ENCODE data around the gene GNG7.
"Not testable (repeated sequence)": the region's sequence is repeated elsewhere in the genome, so short reads cannot be mapped to it uniquely, and the experiment has no call there.

The GNG7 gene

DNA sequence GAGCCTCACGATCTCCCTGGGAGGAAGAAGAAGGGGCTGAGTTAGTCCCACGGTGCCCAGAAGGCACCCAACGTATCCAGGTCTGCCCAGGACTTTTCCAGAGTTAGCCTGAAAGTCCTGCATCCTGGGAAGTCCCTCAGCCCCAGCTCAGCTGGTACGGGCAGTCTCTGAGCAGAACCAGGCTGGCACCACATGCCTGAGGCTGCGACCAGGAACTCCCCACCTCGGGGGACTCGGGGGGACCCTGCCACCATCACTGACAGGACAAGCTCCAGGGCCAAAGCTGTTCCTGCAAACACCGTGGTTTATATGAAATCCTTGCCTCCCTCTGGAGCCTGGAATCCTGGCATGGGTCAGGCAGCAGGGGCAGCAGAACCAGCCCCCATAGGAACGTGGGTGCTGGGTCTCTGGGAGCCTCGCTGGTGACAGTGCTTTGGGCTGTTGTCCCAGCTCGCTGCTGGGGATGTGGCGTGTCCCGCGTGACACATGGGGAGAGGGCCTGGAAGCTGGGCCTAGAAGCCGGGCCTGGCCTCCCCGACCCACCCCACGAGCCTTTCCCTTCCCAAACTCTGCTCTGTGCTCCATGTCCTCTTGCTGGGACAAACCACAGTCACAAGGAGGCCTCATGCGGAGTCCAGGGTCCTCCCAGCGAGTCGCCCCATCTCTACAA lies 55.5 kb downstream of the GNG7 start:
- Histone ChIP-seq H3K4me2 (ENCODE audit: insufficient read depth, low read length) (no peak overlapping the region), H2AFZ (ENCODE audit: low read depth, low read length) (no peak overlapping the region), H3K4me3 (ENCODE audit: low read depth in 1 of 2, low read length in 2 of 2) (no peak overlapping the region), H3K36me3 (ENCODE audit: insufficient read depth, low read length) (no peaks in the 10 kb centered on the region), H3K9me3 (ENCODE audit: insufficient read depth, low read length, severe bottlenecking) (no peaks in the 10 kb centered on the region), H3K27me3 (ENCODE audit: insufficient read depth, low read length, poor library complexity) (no peaks in the 10 kb centered on the region), H3K4me1 (ENCODE audit: insufficient read depth, low read length) (no peaks in the 10 kb centered on the region), H3K79me2 (ENCODE audit: insufficient read depth, low read length) (no peaks in the 10 kb centered on the region), H4K20me1 (ENCODE audit: insufficient read depth, low read length) (no peaks in the 10 kb centered on the region), H3K9ac (ENCODE audit: low read depth, low read length) (no peak overlapping the region), H3K27ac (ENCODE audit: low read length) (no peak overlapping the region)
- no peak for DNase-seq
- TF ChIP-seq, protein P1, sequence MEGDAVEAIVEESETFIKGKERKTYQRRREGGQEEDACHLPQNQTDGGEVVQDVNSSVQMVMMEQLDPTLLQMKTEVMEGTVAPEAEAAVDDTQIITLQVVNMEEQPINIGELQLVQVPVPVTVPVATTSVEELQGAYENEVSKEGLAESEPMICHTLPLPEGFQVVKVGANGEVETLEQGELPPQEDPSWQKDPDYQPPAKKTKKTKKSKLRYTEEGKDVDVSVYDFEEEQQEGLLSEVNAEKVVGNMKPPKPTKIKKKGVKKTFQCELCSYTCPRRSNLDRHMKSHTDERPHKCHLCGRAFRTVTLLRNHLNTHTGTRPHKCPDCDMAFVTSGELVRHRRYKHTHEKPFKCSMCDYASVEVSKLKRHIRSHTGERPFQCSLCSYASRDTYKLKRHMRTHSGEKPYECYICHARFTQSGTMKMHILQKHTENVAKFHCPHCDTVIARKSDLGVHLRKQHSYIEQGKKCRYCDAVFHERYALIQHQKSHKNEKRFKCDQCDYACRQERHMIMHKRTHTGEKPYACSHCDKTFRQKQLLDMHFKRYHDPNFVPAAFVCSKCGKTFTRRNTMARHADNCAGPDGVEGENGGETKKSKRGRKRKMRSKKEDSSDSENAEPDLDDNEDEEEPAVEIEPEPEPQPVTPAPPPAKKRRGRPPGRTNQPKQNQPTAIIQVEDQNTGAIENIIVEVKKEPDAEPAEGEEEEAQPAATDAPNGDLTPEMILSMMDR (IDR thresholded peaks at IDR 0.05; ENCODE audit: borderline replicate concordance, extremely low read depth, low read length, poor library complexity, severe bottlenecking), result no peak
- no peak for TF ChIP-seq EZH2 (IDR thresholded peaks at IDR 0.05; ENCODE audit: borderline replicate concordance, low read depth, low read length, severe bottlenecking)
- no peak for ATAC-seq (ENCODE audit: insufficient read depth, low read depth)

DNA sequence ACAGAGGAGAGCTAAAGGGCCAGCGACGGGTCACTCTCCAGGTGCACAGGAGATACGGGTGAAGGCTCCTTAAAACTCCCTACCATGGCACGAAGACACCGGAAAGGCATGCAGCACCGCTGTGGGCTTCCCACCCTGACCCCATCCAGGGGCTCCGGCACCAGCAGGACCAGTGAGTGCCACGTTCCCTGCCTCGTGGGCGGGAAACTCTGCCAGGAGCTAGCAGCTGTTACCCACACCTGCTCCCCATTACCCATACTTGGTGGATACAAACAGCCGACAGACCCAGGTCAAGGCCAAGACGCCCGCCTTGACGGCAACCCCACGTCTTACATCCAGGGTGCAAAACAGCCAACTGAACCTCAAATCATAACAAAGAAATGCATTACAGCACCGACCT lies 56.7 kb downstream of the GNG7 start:
- H3K27me3 ChIP-seq (ENCODE audit: insufficient read depth, low read length, poor library complexity), result no peaks in the 10 kb centered on the region
- H3K27ac ChIP-seq (ENCODE audit: low read length), result no peak overlapping the region
- no peaks in the 10 kb centered on the region for H3K36me3 ChIP-seq (ENCODE audit: insufficient read depth, low read length)
- H2AFZ ChIP-seq (ENCODE audit: low read depth, low read length), result no peak overlapping the region
- no peak for DNase-seq
- no peak overlapping the region for H3K4me3 ChIP-seq (ENCODE audit: low read depth in 1 of 2, low read length in 2 of 2)
- no peaks in the 10 kb centered on the region for H3K79me2 ChIP-seq (ENCODE audit: insufficient read depth, low read length)
- TF ChIP-seq, protein P1 (IDR thresholded peaks at IDR 0.05; ENCODE audit: borderline replicate concordance, extremely low read depth, low read length, poor library complexity, severe bottlenecking), result no peak
- no peak overlapping the region for H3K9ac ChIP-seq (ENCODE audit: low read depth, low read length)
- ATAC-seq (ENCODE audit: insufficient read depth, low read depth), result no peak
- no peak overlapping the region for H3K4me2 ChIP-seq (ENCODE audit: insufficient read depth, low read length)
- H3K9me3 ChIP-seq (ENCODE audit: insufficient read depth, low read length, severe bottlenecking), result no peaks in the 10 kb centered on the region
- no peaks in the 10 kb centered on the region for H3K4me1 ChIP-seq (ENCODE audit: insufficient read depth, low read length)
- no peaks in the 10 kb centered on the region for H4K20me1 ChIP-seq (ENCODE audit: insufficient read depth, low read length)

DNA sequence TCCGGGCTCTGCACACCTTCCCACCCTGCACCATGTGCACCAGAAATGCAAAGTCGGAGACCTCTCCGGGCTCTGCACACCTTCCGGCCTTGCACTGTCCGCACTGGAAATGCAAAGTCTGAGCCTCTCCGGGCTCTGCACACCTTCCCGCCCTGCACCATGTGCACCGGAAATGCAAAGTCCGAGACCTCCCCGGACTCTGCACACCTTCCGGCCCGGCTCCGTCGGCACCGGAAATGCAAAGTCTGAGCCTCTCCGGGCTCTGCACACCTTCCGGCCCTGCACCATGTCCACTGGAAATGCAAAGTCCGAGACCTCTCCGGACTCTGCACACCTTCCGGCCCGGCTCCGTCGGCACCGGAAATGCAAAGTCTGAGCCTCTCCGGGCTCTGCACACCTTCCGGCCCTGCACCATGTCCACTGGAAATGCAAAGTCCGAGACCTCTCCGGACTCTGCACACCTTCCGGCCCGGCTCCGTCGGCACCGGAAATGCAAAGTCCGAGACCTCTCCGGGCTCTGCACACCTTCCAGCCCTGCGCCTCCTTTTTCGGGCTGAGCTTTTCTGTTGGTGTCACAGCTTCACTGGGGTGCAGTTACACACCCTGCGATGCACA lies 59.3 kb downstream of the GNG7 start:
- not testable (repeated sequence) for H3K4me2 ChIP-seq (ENCODE audit: insufficient read depth, low read length); H3K36me3 ChIP-seq (ENCODE audit: insufficient read depth, low read length); H3K79me2 ChIP-seq (ENCODE audit: insufficient read depth, low read length); DNase-seq; H3K9me3 ChIP-seq (ENCODE audit: insufficient read depth, low read length, severe bottlenecking); H3K27me3 ChIP-seq (ENCODE audit: insufficient read depth, low read length, poor library complexity); H3K4me1 ChIP-seq (ENCODE audit: insufficient read depth, low read length); H2AFZ ChIP-seq (ENCODE audit: low read depth, low read length); ATAC-seq (ENCODE audit: insufficient read depth, low read depth); H3K4me3 ChIP-seq (ENCODE audit: low read depth in 1 of 2, low read length in 2 of 2); H3K27ac ChIP-seq (ENCODE audit: low read length); H4K20me1 ChIP-seq (ENCODE audit: insufficient read depth, low read length); H3K9ac ChIP-seq (ENCODE audit: low read depth, low read length)

DNA sequence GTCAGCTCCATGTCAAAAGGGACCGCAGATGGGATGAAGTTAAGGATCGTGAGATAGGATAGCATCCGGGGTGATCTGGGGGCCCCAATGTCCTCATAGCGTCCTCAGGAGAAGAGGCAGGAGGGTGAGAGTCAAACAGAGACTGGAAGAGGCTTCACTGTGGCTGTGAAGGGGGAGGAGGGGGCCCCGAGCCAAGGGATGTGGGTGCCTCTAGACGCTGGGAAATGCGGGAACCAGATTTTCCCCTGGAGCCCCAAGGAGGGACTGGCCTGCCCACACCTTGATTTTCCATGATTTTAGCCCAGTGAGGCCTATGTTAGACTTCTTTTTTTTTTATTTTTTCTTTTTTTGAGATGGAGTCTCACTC lies 61.2 kb downstream of the GNG7 start:
- Histone ChIP-seq H3K4me2 (ENCODE audit: insufficient read depth, low read length) (no peak overlapping the region), H3K4me3 (ENCODE audit: low read depth in 1 of 2, low read length in 2 of 2) (no peak overlapping the region), H3K27me3 (ENCODE audit: insufficient read depth, low read length, poor library complexity) (no peaks in the 10 kb centered on the region), H3K36me3 (ENCODE audit: insufficient read depth, low read length) (no peaks in the 10 kb centered on the region), H3K9me3 (ENCODE audit: insufficient read depth, low read length, severe bottlenecking) (no peaks in the 10 kb centered on the region), H2AFZ (ENCODE audit: low read depth, low read length) (no peak overlapping the region), H3K79me2 (ENCODE audit: insufficient read depth, low read length) (no peaks in the 10 kb centered on the region), H3K4me1 (ENCODE audit: insufficient read depth, low read length) (peaks cover 16% of the 10 kb centered on the region), H3K9ac (ENCODE audit: low read depth, low read length) (no peak overlapping the region), H3K27ac (ENCODE audit: low read length) (no peak overlapping the region), H4K20me1 (ENCODE audit: insufficient read depth, low read length) (no peaks in the 10 kb centered on the region)
- no peak for ATAC-seq (ENCODE audit: insufficient read depth, low read depth)
- DNase-seq, result no peak
- TF ChIP-seq, protein P1 (IDR thresholded peaks at IDR 0.05; ENCODE audit: borderline replicate concordance, extremely low read depth, low read length, poor library complexity, severe bottlenecking), result no peak
- TF ChIP-seq EZH2 (IDR thresholded peaks at IDR 0.05; ENCODE audit: borderline replicate concordance, low read depth, low read length, severe bottlenecking), result no peak
